Epithelial cell of proximal tubule (primary cell): ENCODE results near the gene NAV1. TPM values are rescaled to one million over a fixed set of nuclear protein-coding genes. Genes with fewer than 3 reads are reported as not detected.

Experiments
- DNase-seq: peaks from one replicate; pipeline ENCODE4 v3.0.0-alpha.2; 2011; ENCODE audit warnings: low read depth
- H3K4me3 ChIP-seq: 2 replicates; pipeline ENCODE4 v1.5.1; 2011; ENCODE audit warnings: low read depth, mild to moderate bottlenecking, low read length
- total RNA-seq: library from RNA; depleted of rRNA; stranded (reverse); fragments of >200 nt; gene quantifications from 2 replicates; pipeline ENCODE4 v1.2.3, GENCODE V29; 2015
- TF ChIP-seq, protein P1 (sequence below): conservative IDR thresholded peaks from 2 replicates; pipeline ENCODE4 v1.5.1; 2012; ENCODE audit warnings: low read depth, mild to moderate bottlenecking, low read length

NAV1 gene
- total RNA-seq, 1 donor from 2014 or later: 24.3 TPM

DNA sequence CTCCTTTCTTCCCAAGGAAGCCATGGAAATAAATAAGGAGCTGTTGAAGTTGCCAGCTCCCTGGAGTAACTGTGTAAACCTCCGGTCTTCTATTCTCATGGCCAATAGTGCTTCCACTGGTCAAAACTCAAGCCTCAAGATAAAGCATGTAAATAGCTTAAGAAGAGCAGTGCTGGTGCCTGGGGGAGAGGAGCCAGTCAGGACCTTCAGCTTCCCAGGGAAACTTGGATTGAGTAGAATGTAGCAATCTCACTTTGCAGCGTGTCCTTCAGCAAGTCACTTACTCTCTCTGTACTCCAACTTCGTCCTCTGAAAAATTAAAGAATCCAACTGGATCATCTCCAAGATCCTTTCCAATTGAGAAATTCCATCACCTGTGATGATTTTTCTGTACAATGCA lies 44.7 kb downstream of the NAV1 start:
- no peak overlapping the region for H3K4me3 ChIP-seq
- DNase-seq: no peak
- TF ChIP-seq, protein P1, sequence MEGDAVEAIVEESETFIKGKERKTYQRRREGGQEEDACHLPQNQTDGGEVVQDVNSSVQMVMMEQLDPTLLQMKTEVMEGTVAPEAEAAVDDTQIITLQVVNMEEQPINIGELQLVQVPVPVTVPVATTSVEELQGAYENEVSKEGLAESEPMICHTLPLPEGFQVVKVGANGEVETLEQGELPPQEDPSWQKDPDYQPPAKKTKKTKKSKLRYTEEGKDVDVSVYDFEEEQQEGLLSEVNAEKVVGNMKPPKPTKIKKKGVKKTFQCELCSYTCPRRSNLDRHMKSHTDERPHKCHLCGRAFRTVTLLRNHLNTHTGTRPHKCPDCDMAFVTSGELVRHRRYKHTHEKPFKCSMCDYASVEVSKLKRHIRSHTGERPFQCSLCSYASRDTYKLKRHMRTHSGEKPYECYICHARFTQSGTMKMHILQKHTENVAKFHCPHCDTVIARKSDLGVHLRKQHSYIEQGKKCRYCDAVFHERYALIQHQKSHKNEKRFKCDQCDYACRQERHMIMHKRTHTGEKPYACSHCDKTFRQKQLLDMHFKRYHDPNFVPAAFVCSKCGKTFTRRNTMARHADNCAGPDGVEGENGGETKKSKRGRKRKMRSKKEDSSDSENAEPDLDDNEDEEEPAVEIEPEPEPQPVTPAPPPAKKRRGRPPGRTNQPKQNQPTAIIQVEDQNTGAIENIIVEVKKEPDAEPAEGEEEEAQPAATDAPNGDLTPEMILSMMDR: no peak

- no peak for DNase-seq
- H3K4me3 ChIP-seq: no peak overlapping the region
- TF ChIP-seq, protein P1: no peak
Observed at GRCh38 chr1:201584471-201585092, 45.7 kb downstream of the NAV1 start.

DNA sequence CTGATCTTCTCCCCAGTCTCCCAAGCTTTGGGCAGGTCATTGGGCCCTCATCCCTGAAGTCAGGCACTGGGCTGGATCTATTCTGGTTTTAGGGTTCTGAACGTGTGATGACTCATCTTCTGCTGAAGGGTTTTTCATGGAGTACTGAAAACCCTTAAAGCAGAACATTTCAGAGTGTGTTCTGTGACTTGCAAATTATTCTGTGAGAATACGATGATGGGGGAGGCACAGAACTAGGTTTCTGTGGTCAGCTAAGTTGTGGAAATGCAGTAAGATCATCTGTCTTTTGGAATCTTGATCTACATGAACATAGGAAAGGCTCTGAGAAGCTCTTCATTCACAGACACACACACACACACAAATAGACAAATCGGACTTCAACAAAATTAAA lies 46.2 kb downstream of the NAV1 start:
- H3K4me3 ChIP-seq: no peak overlapping the region
- DNase-seq: no peak
- TF ChIP-seq, protein P1: no peak

GRCh38 chr1:201585901-201586300 lies 47.0 kb downstream of the NAV1 start:
- DNase-seq: no peak
- no peak overlapping the region for H3K4me3 ChIP-seq
- TF ChIP-seq, protein P1: no peak

DNA sequence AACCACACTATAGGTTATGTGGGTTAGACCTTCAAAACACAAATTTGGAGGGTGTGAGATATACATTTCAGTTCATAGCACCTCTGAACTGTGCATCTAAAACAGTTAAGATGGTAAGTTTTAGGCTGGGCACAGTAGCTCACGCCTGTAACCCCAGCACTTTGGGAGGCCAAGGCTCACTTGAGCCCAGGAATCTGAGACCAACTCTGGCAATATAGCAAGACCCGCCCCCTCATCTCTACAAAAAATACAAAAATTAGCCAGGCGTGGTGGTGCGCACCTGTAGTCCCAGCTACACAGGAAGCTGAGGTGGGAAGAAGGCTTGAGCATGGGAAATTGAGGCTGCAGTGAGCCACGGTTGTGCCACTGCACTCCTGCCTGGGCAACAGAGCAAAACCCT lies 47.9 kb downstream of the NAV1 start:
- H3K4me3 ChIP-seq: no peak overlapping the region
- TF ChIP-seq, protein P1: no peak
- DNase-seq: no peak

- no peak for DNase-seq
- no peak overlapping the region for H3K4me3 ChIP-seq
- TF ChIP-seq, protein P1: no peak
Observed at GRCh38 chr1:201587729-201588128, 48.8 kb downstream of the NAV1 start.

Other genes starting within 250 kb of the NAV1 start
- 0.17 TPM in 1 of 2 replicates, not detected in the other for gene TNNT2, start 161.4 kb upstream of the NAV1 start, total RNA-seq
- gene LAD1, start 139.8 kb upstream of the NAV1 start, total RNA-seq: 36.9 and 72.5 TPM in 2 replicates
- gene TNNI1, start 117.4 kb upstream of the NAV1 start, total RNA-seq: 0.35 TPM in 1 of 2 replicates, not detected in the other
- gene PHLDA3, start 69.9 kb upstream of the NAV1 start, total RNA-seq: 40.4 and 53.9 TPM in 2 replicates
- gene CSRP1, start 32.0 kb upstream of the NAV1 start, total RNA-seq: 630 and 765 TPM in 2 replicates